ENCODE measurements around the gene CFAP77.

CFAP77 gene

DNA sequence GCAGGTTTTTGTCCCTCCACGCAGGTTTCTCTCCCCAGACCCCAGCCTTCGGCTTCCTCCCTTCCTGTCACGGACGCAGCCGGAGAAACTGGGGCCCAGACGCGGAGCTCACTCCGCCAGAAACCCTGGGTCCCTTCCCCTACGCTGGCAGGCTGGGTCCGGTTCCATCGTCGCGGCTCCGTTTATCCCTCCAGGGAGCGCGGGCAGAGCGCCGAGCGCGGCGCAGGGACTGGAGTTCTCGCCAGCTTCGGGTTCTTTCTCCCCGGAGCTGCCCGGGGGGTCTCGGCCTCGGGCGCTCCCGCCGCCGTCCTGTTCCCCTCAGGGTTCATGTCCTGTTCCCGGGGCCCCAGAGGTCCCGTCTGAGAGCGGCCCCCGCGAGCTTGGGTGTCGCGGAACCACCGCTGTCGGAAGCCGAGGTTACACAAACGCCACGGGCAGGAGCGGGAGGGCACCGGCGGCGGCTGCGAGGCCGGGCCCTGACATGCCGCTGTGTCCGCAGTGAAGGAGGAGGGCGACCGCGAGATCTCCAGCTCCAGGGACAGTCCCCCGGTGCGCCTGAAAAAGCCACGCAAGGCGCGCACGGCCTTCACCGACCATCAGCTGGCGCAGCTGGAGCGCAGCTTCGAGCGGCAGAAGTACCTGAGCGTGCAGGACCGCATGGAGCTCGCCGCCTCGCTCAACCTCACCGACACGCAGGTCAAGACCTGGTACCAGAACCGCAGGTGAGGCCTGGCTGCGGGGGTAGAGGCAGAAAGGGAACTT, 177.0 kb downstream of the CFAP77 start:
- no peaks in the 10 kb centered on the region for H4K20me1 ChIP-seq (ENCODE audit: insufficient read depth)
- H3K27me3 ChIP-seq (ENCODE audit: insufficient read depth, low read depth), result no peaks in the 10 kb centered on the region; the same call in 1 of the 2 replicates
- no peaks in the 10 kb centered on the region for H3K36me3 ChIP-seq (ENCODE audit: insufficient read depth)
- no peak overlapping the region for H3K4me3 ChIP-seq (IDR thresholded peaks at IDR 0.05; ENCODE audit: insufficient read depth, low read depth, low read length)
- H3K4me1 ChIP-seq (ENCODE audit: low read depth, poor library complexity, severe bottlenecking), result no peaks in the 10 kb centered on the region
- H3K79me2 ChIP-seq (ENCODE audit: insufficient read depth, low read depth), result no peaks in the 10 kb centered on the region
- no peak overlapping the region for H3K9ac ChIP-seq
- no peak overlapping the region for H3K4me2 ChIP-seq
- TF ChIP-seq, protein P1, sequence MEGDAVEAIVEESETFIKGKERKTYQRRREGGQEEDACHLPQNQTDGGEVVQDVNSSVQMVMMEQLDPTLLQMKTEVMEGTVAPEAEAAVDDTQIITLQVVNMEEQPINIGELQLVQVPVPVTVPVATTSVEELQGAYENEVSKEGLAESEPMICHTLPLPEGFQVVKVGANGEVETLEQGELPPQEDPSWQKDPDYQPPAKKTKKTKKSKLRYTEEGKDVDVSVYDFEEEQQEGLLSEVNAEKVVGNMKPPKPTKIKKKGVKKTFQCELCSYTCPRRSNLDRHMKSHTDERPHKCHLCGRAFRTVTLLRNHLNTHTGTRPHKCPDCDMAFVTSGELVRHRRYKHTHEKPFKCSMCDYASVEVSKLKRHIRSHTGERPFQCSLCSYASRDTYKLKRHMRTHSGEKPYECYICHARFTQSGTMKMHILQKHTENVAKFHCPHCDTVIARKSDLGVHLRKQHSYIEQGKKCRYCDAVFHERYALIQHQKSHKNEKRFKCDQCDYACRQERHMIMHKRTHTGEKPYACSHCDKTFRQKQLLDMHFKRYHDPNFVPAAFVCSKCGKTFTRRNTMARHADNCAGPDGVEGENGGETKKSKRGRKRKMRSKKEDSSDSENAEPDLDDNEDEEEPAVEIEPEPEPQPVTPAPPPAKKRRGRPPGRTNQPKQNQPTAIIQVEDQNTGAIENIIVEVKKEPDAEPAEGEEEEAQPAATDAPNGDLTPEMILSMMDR (conservative IDR thresholded peaks at IDR 0.05; ENCODE audit: low read depth, low read length), result no peak
- no peak overlapping the region for H3K27ac ChIP-seq
- no peak overlapping the region for H2AFZ ChIP-seq (ENCODE audit: low read depth)

DNA sequence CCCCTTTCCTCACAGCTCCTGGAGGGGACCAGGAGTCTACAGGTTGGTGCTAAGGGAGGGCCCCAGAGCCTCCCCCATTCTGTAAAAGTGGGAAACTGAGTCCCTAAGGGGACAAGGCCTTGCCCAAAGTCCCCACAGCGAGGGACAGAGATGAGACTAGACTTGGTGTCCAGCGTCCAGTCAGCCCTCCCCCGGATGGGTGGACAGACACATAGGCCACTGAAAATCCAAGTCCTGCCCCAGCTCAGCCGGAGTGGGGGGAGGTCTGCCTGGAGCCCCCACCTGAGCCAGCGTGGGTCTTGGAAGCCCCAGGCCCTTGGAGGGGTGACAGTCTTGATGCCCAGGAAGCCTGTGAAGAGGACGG, 177.6 kb downstream of the CFAP77 start:
- Histone ChIP-seq H3K4me1 (ENCODE audit: low read depth, poor library complexity, severe bottlenecking) (no peaks in the 10 kb centered on the region), H3K9ac (no peak overlapping the region), H3K27ac (no peak overlapping the region), H3K27me3 (ENCODE audit: insufficient read depth, low read depth) (no peaks in the 10 kb centered on the region; the same call in 1 of the 2 replicates), H2AFZ (ENCODE audit: low read depth) (no peak overlapping the region), H3K36me3 (ENCODE audit: insufficient read depth) (no peaks in the 10 kb centered on the region), H3K4me3 (IDR thresholded peaks at IDR 0.05; ENCODE audit: insufficient read depth, low read depth, low read length) (no peak overlapping the region), H4K20me1 (ENCODE audit: insufficient read depth) (no peaks in the 10 kb centered on the region), H3K79me2 (ENCODE audit: insufficient read depth, low read depth) (no peaks in the 10 kb centered on the region), H3K4me2 (no peak overlapping the region)
- TF ChIP-seq, protein P1 (conservative IDR thresholded peaks at IDR 0.05; ENCODE audit: low read depth, low read length), result no peak

DNA sequence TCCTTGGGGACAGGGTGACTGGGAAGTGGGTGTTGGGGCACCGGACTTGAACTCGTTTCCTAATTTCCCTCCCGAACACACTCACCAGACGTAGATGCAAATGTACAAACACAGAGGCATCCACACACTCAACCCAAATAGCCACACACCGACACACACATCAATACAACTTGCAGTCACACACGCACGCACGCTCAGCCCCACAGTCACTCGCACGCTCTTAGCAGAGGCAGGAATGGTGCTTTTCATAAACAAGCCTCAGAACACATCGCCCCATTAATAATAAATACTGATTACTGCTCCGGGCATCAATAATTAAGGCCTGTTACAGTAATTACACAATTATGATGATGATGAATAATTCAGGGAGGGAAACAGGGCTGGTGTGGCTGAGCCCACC, 178.1 kb downstream of the CFAP77 start:
- Histone ChIP-seq H4K20me1 (ENCODE audit: insufficient read depth) (no peaks in the 10 kb centered on the region), H3K27me3 (ENCODE audit: insufficient read depth, low read depth) (no peaks in the 10 kb centered on the region; the same call in 1 of the 2 replicates), H3K79me2 (ENCODE audit: insufficient read depth, low read depth) (no peaks in the 10 kb centered on the region), H3K9ac (no peak overlapping the region), H3K27ac (no peak overlapping the region), H3K4me3 (IDR thresholded peaks at IDR 0.05; ENCODE audit: insufficient read depth, low read depth, low read length) (no peak overlapping the region), H3K36me3 (ENCODE audit: insufficient read depth) (no peaks in the 10 kb centered on the region), H2AFZ (ENCODE audit: low read depth) (no peak overlapping the region), H3K4me2 (no peak overlapping the region), H3K4me1 (ENCODE audit: low read depth, poor library complexity, severe bottlenecking) (no peaks in the 10 kb centered on the region)
- TF ChIP-seq, protein P1 (conservative IDR thresholded peaks at IDR 0.05; ENCODE audit: low read depth, low read length), result no peak

DNA sequence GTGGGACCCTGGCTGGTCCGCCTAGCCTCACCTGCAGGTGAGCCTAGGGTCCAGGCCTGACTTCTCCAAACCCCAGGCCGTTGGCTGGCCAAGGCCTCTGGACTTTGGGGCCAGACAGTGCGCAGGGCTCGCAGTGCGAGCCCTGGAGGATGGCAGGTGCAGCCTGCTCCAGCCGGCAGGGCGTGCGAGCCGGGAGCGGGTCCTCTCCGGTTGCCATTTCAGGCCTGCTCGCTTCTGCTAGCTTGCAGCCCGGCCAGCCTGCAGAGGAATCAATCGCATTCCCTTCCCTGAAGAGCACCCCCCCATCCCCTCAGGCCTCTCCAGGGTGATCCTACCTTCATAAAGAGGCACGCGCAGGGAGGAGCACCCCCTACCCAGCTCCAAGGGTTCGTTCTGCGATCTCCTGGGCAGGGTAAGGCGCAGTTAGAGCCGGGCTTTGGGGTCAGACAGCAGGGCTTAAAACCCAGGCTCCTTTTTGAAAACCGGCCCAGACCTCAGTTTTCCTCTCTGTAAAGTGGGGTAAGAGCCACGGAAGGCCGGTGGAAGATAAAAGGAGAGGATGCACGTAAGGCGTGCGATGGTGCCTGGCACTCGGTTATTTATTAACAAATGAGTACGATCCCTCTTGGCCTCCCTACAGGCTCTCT, 178.6 kb downstream of the CFAP77 start:
- Histone ChIP-seq H3K4me3 (IDR thresholded peaks at IDR 0.05; ENCODE audit: insufficient read depth, low read depth, low read length) (no peak overlapping the region), H4K20me1 (ENCODE audit: insufficient read depth) (no peaks in the 10 kb centered on the region), H3K36me3 (ENCODE audit: insufficient read depth) (no peaks in the 10 kb centered on the region), H3K79me2 (ENCODE audit: insufficient read depth, low read depth) (no peaks in the 10 kb centered on the region), H3K4me1 (ENCODE audit: low read depth, poor library complexity, severe bottlenecking) (no peaks in the 10 kb centered on the region), H3K4me2 (no peak overlapping the region), H3K9ac (no peak overlapping the region), H3K27ac (no peak overlapping the region), H3K27me3 (ENCODE audit: insufficient read depth, low read depth) (no peaks in the 10 kb centered on the region; the same call in 1 of the 2 replicates), H2AFZ (ENCODE audit: low read depth) (no peak overlapping the region)
- TF ChIP-seq, protein P1 (conservative IDR thresholded peaks at IDR 0.05; ENCODE audit: low read depth, low read length), result no peak

All from KMS-11 (cell line).